Thoracic aorta (tissue), 2 donors: Measurements from ENCODE around the gene RIN1. TPM values are rescaled to one million over a fixed set of nuclear protein-coding genes. Genes with fewer than 3 reads are reported as not detected.

Source experiments
- ATAC-seq: fragments of 150-250 bp; one replicate; pipeline ENCODE4 v1.8.0; 2017; ENCODE audit warnings: low read depth; ENCODE audit not compliant: insufficient number of reproducible peaks, low FRiP score
- DNase-seq: peaks from one replicate; pipeline ENCODE4 v3.0.0-alpha.2; 2020; ENCODE audit warnings: low spot score
- H3K27ac ChIP-seq, 2 donors: fragments of 200-600 bp; sonication (generic); 1 replicate in 1 of 2; 2 replicates in 1 of 2; pipeline ENCODE4 v1.5.1; 2016; ENCODE audit warnings: mild to moderate bottlenecking in 2 of 2, moderate library complexity in 2 of 2
- H3K27me3 ChIP-seq: fragments of 200-600 bp; sonication (generic); replicated peaks from 2 replicates; pipeline ENCODE4 v1.6.0; 2016; ENCODE audit warnings: mild to moderate bottlenecking; ENCODE audit not compliant: insufficient read depth
- H3K36me3 ChIP-seq: fragments of 200-600 bp; sonication (generic); one replicate; pipeline ENCODE4 v1.5.1; 2016
- H3K4me1 ChIP-seq, 2 donors: fragments of 200-600 bp; sonication (generic); 1 replicate in 1 of 2; 2 replicates in 1 of 2; pipeline versions ENCODE4 v1.5.1 to v1.6.0; 2016; ENCODE audit warnings: low read depth in 2 of 2, mild to moderate bottlenecking in 1 of 2; ENCODE audit not compliant: control insufficient read depth in 1 of 2
- H3K4me3 ChIP-seq: fragments of 200-600 bp; sonication (generic); 2 replicates; pipeline ENCODE4 v1.5.1; 2016; ENCODE audit warnings: mild to moderate bottlenecking
- H3K9me3 ChIP-seq: fragments of 200-600 bp; sonication (generic); 2 replicates; pipeline ENCODE4 v1.5.1; 2016
- total RNA-seq, 2 donors: library from RNA; depleted of rRNA; stranded (reverse); fragments of >200 nt; gene quantifications; one replicate each; pipeline versions ENCODE4 v1.1.0 to v1.2.3, GENCODE V29; 2016
- TF ChIP-seq, protein P1 (sequence below): fragments of 200-600 bp; sonication (generic); IDR thresholded peaks from one replicate; pipeline ENCODE4 v1.5.1; 2019; ENCODE audit warnings: antibody characterized with exemption

Gene RIN1
- total RNA-seq, 2 donors from 2014 or later, result 7.7 to 7.8 TPM

DNA sequence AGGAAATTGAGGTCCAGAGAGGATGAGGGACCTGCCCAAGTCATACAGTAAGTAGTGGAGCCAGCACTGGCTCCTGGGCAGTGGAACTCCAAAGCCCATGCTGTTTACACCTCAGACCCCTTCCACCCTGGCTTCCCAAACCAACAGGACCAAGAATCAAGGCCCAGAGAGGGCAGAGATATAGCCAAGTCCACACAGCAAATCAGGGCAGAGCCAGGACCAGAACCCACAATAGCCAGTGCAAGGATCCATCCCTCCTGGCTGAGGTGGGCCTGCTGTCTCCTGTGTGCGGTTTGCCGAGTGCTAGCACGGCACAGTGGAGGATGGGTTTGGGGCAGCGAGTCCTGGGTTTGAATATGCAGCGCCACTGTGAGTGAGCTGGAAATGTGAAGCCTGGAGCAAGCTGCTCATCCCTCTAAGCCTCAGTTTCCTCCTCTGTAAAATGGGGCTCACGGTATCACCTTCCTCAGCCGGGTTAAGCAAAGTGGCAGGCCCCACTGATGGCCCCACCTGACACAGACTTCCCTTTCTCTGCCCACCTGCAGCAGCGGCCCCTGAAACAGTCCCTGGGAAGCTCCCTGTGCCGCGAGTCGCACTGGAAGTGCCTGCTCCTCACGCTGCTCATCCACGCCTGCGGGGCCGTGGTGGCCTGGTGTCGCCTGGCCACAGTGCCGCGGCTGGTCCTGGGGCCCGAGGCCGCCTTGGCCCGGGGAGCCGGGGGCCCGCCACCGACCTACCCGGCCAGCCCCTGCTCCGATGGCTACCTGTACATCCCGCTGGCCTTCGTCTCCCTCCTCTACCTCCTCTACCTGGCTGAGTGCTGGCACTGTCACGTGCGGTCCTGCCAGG, 42.2 kb downstream of the RIN1 start:
- ATAC-seq (no peak), DNase-seq (no peak)
- TF ChIP-seq, protein P1, sequence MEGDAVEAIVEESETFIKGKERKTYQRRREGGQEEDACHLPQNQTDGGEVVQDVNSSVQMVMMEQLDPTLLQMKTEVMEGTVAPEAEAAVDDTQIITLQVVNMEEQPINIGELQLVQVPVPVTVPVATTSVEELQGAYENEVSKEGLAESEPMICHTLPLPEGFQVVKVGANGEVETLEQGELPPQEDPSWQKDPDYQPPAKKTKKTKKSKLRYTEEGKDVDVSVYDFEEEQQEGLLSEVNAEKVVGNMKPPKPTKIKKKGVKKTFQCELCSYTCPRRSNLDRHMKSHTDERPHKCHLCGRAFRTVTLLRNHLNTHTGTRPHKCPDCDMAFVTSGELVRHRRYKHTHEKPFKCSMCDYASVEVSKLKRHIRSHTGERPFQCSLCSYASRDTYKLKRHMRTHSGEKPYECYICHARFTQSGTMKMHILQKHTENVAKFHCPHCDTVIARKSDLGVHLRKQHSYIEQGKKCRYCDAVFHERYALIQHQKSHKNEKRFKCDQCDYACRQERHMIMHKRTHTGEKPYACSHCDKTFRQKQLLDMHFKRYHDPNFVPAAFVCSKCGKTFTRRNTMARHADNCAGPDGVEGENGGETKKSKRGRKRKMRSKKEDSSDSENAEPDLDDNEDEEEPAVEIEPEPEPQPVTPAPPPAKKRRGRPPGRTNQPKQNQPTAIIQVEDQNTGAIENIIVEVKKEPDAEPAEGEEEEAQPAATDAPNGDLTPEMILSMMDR, result no peak
- H3K4me1 ChIP-seq, result peaks cover 12 to 20% of the 10 kb centered on the region in 2 donors
- H3K27ac ChIP-seq, result no peak overlapping the region
- H3K36me3 ChIP-seq, result no peaks in the 10 kb centered on the region
- no peaks in the 10 kb centered on the region for H3K9me3 ChIP-seq
- H3K4me3 ChIP-seq, result no peak overlapping the region
- H3K27me3 ChIP-seq, result no peaks in the 10 kb centered on the region

DNA sequence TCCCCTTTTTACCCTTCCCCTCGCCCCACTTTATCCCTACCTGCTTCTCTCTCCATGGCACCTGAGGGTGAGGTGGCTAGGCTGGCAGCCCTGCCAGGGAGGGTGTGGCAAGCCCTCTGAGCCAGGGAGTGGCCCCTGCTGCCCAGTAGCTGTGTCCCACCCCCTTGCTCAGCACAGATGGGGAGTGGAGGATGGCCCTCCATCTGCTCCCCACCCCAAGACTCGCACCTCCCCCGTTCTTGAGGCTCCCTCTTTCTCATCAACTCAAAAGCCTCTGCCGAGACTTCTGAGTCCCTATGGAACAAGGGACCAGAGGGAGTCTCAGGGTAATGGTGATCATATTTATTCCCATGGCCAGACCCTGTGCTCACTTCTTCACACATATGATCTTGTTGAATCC, 42.9 kb downstream of the RIN1 start:
- Histone ChIP-seq H3K4me3 (no peak overlapping the region), H3K36me3 (no peaks in the 10 kb centered on the region), H3K4me1 (peaks cover 12 to 21% of the 10 kb centered on the region in 2 donors), H3K27ac (no peak overlapping the region), H3K27me3 (no peaks in the 10 kb centered on the region), H3K9me3 (no peaks in the 10 kb centered on the region)
- DNase-seq, result no peak
- no peak for ATAC-seq
- TF ChIP-seq, protein P1, result no peak

DNA sequence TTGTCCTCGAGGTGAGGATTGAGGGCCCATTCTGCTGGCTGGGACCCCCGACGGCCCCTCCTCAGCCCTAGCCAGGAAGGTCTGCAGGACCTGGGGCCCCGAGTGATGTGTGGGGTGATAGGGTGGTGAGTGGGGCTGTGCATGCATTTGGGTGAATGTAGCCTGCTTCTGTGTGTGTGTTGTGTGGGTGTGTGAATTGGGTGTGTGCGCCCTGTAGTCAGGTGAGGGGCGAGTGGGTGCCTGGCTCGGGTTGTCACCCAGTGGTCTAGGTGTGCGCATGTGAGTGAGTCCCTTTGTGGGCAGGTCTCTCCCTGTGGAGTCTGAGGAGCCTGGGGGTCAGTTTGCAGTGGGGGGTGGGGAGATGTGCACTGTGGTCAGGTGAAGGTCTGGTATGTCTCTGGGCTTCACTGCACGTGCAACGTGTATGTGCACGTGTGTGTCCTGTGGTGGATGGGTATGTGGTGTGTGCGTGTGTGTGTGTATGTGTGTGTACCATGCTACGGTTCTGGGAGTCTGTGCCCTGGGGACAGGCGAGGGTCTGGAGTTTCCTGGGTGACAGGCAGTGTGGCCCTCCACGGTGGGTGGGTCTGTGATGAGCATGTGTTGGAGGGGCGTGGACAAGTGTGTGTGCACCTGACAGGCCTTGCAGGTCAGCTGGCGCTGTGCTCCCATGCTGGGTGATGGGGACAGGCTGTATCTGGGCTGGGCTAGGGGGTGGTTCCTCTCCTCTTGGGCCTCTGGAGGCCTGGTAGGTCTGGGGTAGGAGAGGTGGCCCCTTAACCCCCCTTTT, 43.5 kb downstream of the RIN1 start:
- H3K36me3 ChIP-seq, result no peaks in the 10 kb centered on the region
- no peak for ATAC-seq
- no peaks in the 10 kb centered on the region for H3K27me3 ChIP-seq

DNA sequence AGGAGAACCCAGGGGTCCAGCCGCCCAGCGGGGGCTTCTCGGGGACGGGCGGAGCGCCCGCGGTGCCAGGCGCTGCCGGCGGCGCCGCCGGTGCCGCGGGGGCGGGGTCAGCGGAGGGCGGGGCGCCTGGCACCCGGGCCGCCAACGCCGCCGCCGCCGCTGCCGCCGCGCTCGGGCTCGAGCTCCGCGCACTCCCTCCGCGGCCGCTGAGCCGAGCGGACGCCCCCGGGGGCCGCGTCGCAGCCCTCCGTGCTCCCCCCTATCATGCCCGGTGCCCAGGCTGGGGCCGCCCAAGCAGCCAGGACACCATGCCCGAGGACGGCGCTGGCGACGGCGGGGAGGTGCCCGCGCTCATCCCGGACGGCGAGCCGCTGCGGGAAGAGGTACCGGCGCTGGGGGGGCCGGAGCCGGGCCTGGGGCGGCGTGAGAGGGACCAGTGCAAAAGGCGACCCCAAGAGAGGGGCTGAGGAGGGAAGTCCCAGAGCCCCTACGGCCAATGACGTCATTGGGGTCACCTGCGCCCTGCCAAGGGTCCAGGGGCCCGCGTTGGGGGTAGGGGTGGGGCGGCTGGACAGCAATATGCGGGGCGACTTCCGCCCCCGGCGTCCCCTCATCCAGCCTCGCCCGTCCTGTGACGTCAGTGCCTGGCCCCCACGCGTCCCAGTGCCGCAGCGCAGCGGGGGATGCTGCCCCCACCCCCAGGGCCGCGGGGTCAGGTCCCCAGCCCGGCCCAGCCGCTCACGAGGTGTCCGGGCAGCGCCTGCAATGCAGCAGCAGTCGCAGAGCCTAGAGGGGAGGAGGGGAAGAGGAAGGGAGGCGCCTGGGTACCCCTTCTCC, 44.3 kb downstream of the RIN1 start, which contains the start of gene TMEM151A:
TSS of gene TMEM151A (plus strand) at position 189 of the 837 bp plus-strand sequence. CDS start at position 309, 120 bp downstream.
- H3K4me3 ChIP-seq, result peak within 1 kb of the TSS; percentile 71
- peaks cover 22 to 35% of the 10 kb centered on the region in 2 donors for H3K4me1 ChIP-seq
- no peaks in the 10 kb centered on the region for H3K9me3 ChIP-seq
- TF ChIP-seq, protein P1, result no peak
- no peaks in the 10 kb centered on the region for H3K27me3 ChIP-seq
- H3K27ac ChIP-seq, result no peak within 1 kb of the TSS
- DNase-seq (no peak), ATAC-seq (no peak)
- no peaks in the 10 kb centered on the region for H3K36me3 ChIP-seq

More for the DNA sequence above, 43.5 kb downstream of the RIN1 start:
- Histone ChIP-seq H3K4me3 (peak overlapping the region; percentile 71), H3K9me3 (no peaks in the 10 kb centered on the region), H3K4me1 (peaks cover 18 to 27% of the 10 kb centered on the region in 2 donors), H3K27ac (no peak overlapping the region)
- TF ChIP-seq, protein P1, result no peak
- no peak for DNase-seq
